D341Med (cell line): ENCODE results near the gene AXL.

ENCODE experiments used
- DNase-seq: peaks from one replicate; pipeline ENCODE4 v3.0.0; 2012; ENCODE audit warnings: low spot score

Gene AXL

DNA sequence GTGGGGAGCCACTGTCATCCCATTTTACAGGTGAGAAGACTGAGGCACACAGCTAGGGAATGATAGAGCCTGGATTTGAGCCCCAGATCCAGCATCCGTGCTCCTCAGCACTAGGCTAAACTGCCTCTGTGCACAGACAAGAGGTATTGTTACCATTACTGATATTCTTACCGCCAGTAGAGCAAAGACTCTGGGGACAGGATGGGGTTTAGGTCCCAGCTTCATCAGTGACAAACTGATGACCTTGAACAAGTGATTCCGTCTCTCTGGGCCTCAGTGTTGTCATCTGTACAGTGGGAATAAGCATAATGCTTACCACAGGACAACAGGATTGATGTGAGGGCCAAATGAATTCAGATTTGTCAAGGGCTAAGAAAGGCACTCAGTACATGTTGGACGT lies 16.5 kb downstream of the AXL start:
- DNase-seq: no peak

DNA sequence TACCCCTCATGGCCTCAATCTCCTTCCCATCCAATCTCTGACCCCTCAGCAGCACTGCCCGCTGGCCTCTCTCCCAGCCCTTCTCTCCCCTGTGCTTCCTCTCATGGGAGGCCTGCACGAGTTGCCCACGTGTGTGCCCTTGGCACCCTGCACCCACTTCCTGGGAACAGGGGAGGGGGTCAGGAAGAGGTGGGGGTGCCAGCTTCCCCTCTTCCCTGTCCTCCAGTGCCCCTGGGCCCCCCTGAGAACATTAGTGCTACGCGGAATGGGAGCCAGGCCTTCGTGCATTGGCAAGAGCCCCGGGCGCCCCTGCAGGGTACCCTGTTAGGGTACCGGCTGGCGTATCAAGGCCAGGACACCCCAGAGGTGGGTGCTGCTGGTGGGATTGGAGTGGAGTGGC lies 19.2 kb downstream of the AXL start:
- DNase-seq: no peak

GRCh38 chr19:41239363-41239762 lies 20.3 kb downstream of the AXL start:
- DNase-seq: no peak

- no peak for DNase-seq
Observed at GRCh38 chr19:41239961-41240574, 21.0 kb downstream of the AXL start.

- no peak for DNase-seq
Observed at GRCh38 chr19:41241859-41242258, 22.8 kb downstream of the AXL start.

- no peak for DNase-seq
Observed at GRCh38 chr19:41244117-41244516, 25.1 kb downstream of the AXL start.

- DNase-seq: no peak
Observed at GRCh38 chr19:41245843-41246242, 26.8 kb downstream of the AXL start.

DNA sequence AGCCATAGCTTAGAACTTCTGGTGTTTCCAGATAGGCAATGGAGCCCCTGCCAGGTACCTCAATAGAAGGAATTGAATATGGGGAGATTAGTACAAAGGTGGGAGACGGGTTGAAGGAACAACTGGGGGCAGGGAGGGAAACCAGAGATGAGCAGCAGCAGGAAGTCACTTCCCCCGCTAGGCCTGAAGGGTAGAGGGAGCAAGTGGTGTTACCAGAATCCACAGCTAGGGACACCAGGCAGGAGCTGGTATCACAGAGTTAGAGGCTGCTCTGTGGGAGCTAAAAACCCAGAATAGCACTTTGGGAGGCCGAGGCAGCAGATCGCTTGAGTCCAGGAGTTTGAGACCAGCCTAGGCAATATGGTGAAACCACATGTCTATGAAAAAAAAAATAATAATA lies 29.9 kb downstream of the AXL start:
- no peak for DNase-seq

GRCh38 chr19:41249707-41250423 lies 30.8 kb downstream of the AXL start:
- no peak for DNase-seq

GRCh38 chr19:41253660-41254059 lies 34.6 kb downstream of the AXL start:
- no peak for DNase-seq

- DNase-seq: no peak
Observed at GRCh38 chr19:41255171-41255570, 36.1 kb downstream of the AXL start.

GRCh38 chr19:41261474-41262190 lies 42.6 kb downstream of the AXL start:
- no peak for DNase-seq

DNA sequence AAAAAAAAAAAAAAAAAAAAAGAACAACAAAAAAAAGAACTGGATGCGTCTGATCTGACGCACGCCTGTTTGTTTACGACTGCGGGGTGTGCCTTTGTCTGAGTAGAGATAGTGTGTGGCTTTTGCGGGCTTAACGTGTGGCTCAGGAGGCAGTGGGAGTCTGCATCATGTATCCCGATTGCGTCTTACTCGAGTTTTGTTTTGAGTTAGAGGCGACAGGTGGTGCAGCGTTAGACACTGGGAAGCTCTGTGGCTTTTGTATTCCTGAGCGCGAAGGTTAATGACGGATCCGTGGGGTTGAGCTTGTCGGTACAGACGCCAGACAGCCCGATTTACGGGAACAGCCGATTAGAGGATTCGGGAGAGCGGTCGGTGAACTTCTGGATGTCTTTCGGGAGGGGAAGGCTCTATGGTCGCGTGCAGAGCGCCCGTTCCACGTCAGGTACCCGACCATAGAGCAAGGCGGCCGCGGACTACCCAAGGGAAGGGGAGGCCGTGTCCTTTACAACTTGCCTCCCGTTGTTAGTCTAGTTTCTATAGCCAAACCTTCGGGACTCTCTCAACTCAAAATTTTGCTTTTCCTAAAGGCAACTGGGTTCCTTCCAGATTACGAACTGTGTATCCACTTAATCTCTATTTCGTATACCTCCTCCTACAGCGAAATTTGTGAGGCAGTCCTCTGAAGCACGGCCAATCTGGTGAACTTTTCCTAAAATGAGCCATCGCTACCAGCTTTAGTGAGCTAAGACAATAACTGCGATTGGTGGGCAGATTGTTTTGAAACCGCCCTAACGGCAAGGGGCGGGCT lies 44.2 kb downstream of the AXL start:
- DNase-seq: peak; percentile 59

- peak; percentile 99 for DNase-seq
Observed at GRCh38 chr19:41263850-41264580, 45.0 kb downstream of the AXL start, which contains the start of gene HNRNPUL1. HNRNPUL1 (plus strand) TSS chr19:41264372; CDS start chr19:41264504, 132 bp downstream.

DNA sequence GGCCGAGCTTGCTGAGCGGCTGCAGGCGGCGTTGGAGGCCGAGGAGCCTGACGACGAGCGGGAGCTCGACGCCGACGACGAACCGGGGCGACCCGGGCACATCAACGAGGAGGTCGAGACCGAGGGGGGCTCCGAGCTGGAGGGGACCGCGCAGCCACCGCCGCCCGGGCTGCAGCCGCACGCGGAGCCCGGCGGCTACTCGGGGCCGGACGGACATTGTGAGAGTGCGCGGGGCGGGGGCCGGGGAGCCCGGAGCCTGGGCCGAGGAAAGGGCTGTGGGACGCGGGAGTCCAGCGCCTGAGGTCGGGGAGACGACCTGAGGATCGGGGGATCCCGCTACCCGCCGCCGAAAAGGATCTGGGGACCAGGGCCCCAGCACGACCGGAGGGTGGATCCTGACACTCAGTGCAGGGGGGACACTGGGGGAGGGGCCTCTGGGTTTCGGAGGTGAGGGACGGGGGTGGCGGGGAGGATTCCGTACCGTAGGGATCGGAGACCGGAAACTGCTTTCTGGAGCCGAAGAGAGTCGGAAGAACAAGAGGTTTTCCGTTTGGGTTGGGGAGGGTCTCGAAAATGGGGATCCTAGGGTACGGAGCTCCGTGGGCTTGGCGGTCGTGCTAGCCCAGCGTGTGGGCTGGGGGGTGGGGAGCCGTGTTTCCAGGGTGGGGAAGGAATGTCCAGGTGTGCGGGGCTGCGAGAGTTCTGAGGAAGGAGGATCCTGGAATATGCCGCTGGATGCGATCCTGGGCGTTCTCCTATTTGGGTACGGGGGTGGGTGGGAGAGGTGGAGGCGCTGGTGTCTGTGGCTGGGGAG lies 45.8 kb downstream of the AXL start:
- peak; percentile 55 for DNase-seq

GRCh38 chr19:41265395-41266153 lies 46.6 kb downstream of the AXL start:
- no peak for DNase-seq

DNA sequence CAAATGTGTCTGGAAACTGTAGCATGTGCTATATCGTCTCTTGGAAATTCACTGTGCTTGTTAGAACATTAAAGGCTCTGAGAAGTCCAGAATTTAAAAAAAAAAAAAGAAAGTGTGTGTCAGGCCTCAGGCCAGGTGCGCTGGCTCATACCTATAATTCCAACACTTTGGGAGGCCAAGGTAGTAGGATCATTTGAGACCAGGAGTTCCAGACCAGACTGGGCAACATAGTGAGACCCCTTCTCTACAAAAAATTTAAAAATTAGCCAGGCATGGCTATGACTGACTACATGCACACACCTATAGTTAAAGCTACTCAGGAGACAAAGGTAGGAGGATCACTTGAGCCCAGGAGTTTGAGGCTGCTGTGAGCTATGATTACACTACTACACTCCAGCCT lies 50.0 kb downstream of the AXL start:
- DNase-seq: no peak

GRCh38 chr19:41269571-41269970 lies 50.5 kb downstream of the AXL start:
- DNase-seq: no peak

GRCh38 chr19:41273076-41273475 lies 54.1 kb downstream of the AXL start:
- DNase-seq: no peak

GRCh38 chr19:41274802-41275201 lies 55.8 kb downstream of the AXL start:
- DNase-seq: no peak
